GM12878 (cell line): ENCODE measurements around the gene DAB2IP.
"Not testable (repeated sequence)": the region's sequence is repeated elsewhere in the genome, so short reads cannot be mapped to it uniquely, and the experiment has no call there.

Experiments
- ATF7 ChIP-seq: fragments of 450-650 bp; IDR thresholded peaks from 2 replicates; pipeline ENCODE4 v1.6.1; 2016; ENCODE audit warnings: low read depth, mild to moderate bottlenecking
- BACH1 ChIP-seq: fragments of 450-650 bp; IDR thresholded peaks from 2 replicates; pipeline ENCODE4 v1.6.1; 2017; ENCODE audit warnings: mild to moderate bottlenecking, borderline replicate concordance
- CBFB ChIP-seq: IDR thresholded peaks from 2 replicates; pipeline ENCODE4 v1.6.1; 2016; ENCODE audit warnings: antibody characterized with exemption, low read depth
- CTCF ChIP-seq, 3 experiments: IDR thresholded peaks in 2 of 3; conservative IDR thresholded peaks in 1 of 3; 2 replicates each; pipeline ENCODE4 v1.5.1; 2011; ENCODE audit warnings: low read depth in 3 of 3, low read length in 3 of 3, mild to moderate bottlenecking in 3 of 3, control low read depth in 2 of 3, moderate library complexity in 2 of 3, inconsistent platforms in 1 of 3, mixed read lengths in 1 of 3; ENCODE audit not compliant: control insufficient read depth in 2 of 3, insufficient read depth in 1 of 3; ENCODE audit errors: extremely low read depth in 1 of 3
- EP300 ChIP-seq, 2 experiments: fragments of 150-350 bp in 1 of 2; IDR thresholded peaks; 2 replicates each; pipeline ENCODE4 v1.6.1; 2011 to 2012; ENCODE audit warnings: low read depth in 2 of 2, low read length in 2 of 2, borderline replicate concordance in 1 of 2, improper control_type of control experiment in 1 of 2, inconsistent platforms in 1 of 2; ENCODE audit not compliant: control insufficient read depth in 1 of 2
- ESRRA ChIP-seq: IDR thresholded peaks from 2 replicates; pipeline ENCODE4 v1.6.1; 2012; ENCODE audit warnings: mild to moderate bottlenecking, low read length, improper control_type of control experiment
- MYC ChIP-seq: IDR thresholded peaks from 2 replicates; pipeline ENCODE4 v1.6.1; 2011; ENCODE audit warnings: mild to moderate bottlenecking, low read length, moderate library complexity, inconsistent platforms; ENCODE audit not compliant: insufficient read depth, insufficient replicate concordance, insufficient read length, severe bottlenecking
- USF2 ChIP-seq: IDR thresholded peaks from 2 replicates; pipeline ENCODE4 v1.6.1; 2011; ENCODE audit warnings: low read depth, low read length, improper control_type of control experiment, borderline replicate concordance

DNA sequence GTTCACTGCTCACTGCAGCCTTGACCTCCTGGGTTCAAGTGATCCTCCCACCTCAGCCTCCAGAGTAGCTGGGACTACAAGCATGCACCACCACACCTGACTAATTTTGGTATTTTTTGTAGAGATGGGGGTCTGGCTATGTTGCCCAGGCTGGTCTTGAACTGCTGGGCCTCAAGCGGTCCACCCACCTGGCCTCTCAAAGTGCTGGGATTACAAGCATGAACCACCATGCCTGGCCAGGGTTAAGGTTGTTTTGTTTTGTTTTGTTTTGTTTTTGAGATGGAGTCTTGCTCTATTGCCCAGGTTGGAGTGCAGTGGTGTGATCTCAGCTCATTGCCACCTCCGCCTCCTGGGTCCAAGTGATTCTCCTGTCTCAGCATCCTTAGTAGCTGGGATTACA lies 28.0 kb upstream of the DAB2IP start:
- not testable (repeated sequence) for TF ChIP-seq USF2; CTCF (IDR thresholded peaks at IDR 0.05 in 2 of 3, conservative IDR thresholded peaks at IDR 0.05 in 1 of 3; ENCODE audit: control insufficient read depth in 2 of 3, extremely low read depth in 1 of 3, insufficient read depth in 1 of 3, low read depth in 3 of 3, low read length in 3 of 3); MYC; EP300 (IDR thresholded peaks at IDR 0.05; ENCODE audit: borderline replicate concordance in 1 of 2, control insufficient read depth in 1 of 2, low read depth in 2 of 2, low read length in 2 of 2); BACH1; CBFB; ESRRA; ATF7
